CD4-positive, alpha-beta T cell treated with Interleukin-6 at 100 ng/mL for 8 hours (primary cell): ENCODE measurements around the gene ZSCAN18.

Experiments
- DNase-seq: peaks from one replicate; pipeline ENCODE4 v3.0.0-alpha.2; 2020; ENCODE audit warnings: mixed read lengths, low spot score

The ZSCAN18 gene

DNA sequence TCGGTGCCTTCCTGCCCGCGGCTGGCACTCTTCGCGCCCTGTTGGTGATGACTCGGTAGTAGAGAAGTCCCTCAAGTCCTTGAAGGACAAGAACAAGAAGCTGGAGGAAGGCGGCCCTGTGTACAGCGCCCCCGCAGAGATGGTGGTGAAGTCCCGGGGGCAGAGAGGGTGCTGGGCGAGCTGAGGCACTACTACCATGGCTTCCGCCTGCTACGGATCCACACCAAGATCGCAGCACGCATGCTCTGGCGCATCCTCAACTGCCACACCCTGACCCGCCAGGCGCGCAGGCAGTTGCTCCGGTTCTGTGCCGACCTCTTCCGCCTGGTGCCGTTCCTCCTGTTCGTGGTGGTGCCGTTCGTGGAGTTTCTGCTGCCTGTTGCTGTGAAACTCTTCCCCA is 53.1 kb downstream of the ZSCAN18 start:
- DNase-seq = no peak

- DNase-seq = no peak
Measured at GRCh38 chr19:58044391-58044790, 53.6 kb downstream of the ZSCAN18 start.

GRCh38 chr19:58042495-58043340 is 55.3 kb downstream of the ZSCAN18 start:
- DNase-seq = no peak

DNA sequence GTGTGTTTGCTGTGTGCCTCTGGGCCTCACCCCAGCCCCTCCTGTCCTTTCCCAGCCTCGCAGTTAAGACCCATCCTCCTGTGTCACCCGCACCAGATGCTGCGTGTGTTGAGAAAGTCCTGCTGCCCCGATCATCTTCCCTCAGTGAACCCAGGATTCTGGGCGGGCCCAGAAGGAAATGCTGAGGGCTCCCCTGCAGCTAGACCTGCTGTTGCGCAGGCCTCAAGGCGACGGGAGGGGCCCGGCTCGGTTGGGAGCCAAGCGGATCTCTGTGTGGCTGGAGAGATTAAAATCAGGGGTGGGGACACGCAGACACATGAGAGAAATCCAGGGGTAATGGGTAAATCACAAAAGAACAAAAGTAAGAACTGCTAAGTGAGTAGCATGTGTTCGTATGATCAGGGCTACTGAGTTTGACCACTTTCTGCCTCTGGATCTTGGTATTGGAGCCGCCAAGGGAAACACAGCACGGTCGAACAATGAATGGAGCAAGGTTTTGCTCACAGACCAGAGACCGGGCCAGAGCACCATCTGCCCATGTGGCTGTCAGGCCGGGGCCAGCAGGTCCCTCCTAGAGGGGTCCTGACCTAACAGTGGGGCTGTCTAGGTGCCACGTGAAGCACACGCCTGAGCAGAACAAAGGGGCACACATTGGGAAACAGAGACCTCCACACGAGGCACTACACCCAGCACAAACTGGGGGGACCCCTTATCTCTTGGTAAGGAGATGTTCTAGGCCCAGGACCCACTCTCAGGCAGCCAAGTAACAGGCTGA is 57.1 kb downstream of the ZSCAN18 start:
- DNase-seq = no peak

- DNase-seq = no peak
Measured at GRCh38 chr19:58038688-58039204, 59.3 kb downstream of the ZSCAN18 start.

DNA sequence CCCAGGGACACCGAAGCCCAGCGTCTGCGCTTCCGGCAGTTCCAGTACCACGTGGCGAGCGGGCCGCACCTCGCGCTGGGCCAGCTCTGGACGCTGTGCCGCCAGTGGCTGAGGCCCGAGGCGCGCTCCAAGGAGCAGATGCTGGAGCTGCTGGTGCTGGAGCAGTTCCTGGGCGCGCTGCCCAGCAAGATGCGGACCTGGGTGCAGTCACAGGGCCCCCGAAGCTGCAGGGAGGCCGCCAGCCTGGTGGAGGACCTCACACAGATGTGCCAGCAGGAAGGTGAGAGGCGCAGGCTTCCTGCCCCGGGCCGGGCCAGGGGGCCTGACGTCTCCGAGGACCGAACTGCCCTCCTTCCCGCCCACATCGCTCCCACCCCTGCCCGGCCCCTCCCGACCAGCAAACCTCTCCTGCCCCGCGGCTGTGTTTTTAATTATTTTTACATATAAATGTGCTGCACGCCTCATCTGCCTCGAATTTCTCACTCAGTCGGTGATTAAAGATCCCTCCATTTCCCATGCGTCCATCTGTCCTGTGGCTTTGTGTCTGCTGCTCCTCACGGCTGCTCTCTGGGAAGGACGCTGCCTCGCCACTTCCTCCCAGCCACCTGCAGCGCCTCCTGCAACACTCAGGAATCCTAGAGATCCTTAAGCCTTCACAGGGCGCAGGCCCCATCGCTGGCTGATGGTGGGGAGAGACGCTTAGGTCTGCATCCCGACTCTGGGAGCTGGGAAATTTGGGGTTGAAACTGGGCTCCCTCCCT is 59.9 kb downstream of the ZSCAN18 start:
- DNase-seq = no peak

- no peak for DNase-seq
Measured at GRCh38 chr19:58035863-58036262, 62.2 kb downstream of the ZSCAN18 start.

- DNase-seq = no peak
Measured at GRCh38 chr19:58034477-58034793, 63.6 kb downstream of the ZSCAN18 start.
